ENCODE data around the gene STOM. TPM values are rescaled to one million over a fixed set of nuclear protein-coding genes. Genes with fewer than 3 reads are reported as not detected.
A peak's percentile ranks its signal among the peaks of the same experiment; 100 is the strongest.

STOM gene
- polyA plus RNA-seq, 3 donors: 23.8 to 66.9 (median 63.8) TPM

- peaks cover 11% of the 10 kb centered on the region for H4K20me1 ChIP-seq (ENCODE audit: insufficient read depth, low read length)
- H3K9me3 ChIP-seq (replicated peaks in 1 of 2; ENCODE audit: control insufficient read depth in 1 of 2, insufficient read depth in 1 of 2, low read length in 2 of 2): no peaks in the 10 kb centered on the region
- peaks cover 6 to 13% (median 9%) of the 10 kb centered on the region in 3 donors for H3K27me3 Mint-ChIP-seq (ENCODE audit: low read depth in 3 of 3)
These were observed 69.5 kb downstream of the STOM start for GRCh38 chr9:121300283-121301119.

More at GRCh38 chr9:121300283-121301119, 69.5 kb downstream of the STOM start:
- H3K4me1 Mint-ChIP-seq: peaks cover 43% of the 10 kb centered on the region
- Histone ChIP-seq H3K4me3 (replicated peaks in 1 of 3; ENCODE audit: low read depth in 2 of 3, low read length in 3 of 3) (peak overlapping the region; percentile 25 to 72 (median 37)), H3K27me3 (ENCODE audit: control insufficient read depth in 2 of 2, insufficient read depth in 2 of 2, low read length in 2 of 2) (peaks cover 0 to 8% of the 10 kb centered on the region in 2 donors), H3K36me3 (replicated peaks in 1 of 2; ENCODE audit: control insufficient read depth in 1 of 2, insufficient read depth in 2 of 2, low read length in 2 of 2) (peaks cover 36 to 44% of the 10 kb centered on the region in 2 donors), H3K27ac (ENCODE audit: low read depth in 1 of 2, low read length in 2 of 2) (no peak overlapping the region), H3K4me1 (ENCODE audit: control insufficient read depth in 1 of 2, insufficient read depth in 2 of 2, low read length in 2 of 2) (peaks cover 39 to 47% of the 10 kb centered on the region in 2 donors), H3K4me2 (replicated peaks; ENCODE audit: extremely low read depth, low read length, poor library complexity, severe bottlenecking) (peak overlapping the region; percentile 86), H2AFZ (ENCODE audit: insufficient read depth, low read depth, low read length, poor library complexity, severe bottlenecking) (peak overlapping the region; percentile 71), H3K9ac (ENCODE audit: insufficient read depth, low read length, poor library complexity, severe bottlenecking) (peak overlapping the region; percentile 44), H3K79me2 (ENCODE audit: insufficient read depth, low read length) (peaks cover 16% of the 10 kb centered on the region)
- WGBS (ENCODE audit: insufficient coverage): 72% methylated on average over 9 of the region's 13 CpGs
- TF ChIP-seq, protein P1, sequence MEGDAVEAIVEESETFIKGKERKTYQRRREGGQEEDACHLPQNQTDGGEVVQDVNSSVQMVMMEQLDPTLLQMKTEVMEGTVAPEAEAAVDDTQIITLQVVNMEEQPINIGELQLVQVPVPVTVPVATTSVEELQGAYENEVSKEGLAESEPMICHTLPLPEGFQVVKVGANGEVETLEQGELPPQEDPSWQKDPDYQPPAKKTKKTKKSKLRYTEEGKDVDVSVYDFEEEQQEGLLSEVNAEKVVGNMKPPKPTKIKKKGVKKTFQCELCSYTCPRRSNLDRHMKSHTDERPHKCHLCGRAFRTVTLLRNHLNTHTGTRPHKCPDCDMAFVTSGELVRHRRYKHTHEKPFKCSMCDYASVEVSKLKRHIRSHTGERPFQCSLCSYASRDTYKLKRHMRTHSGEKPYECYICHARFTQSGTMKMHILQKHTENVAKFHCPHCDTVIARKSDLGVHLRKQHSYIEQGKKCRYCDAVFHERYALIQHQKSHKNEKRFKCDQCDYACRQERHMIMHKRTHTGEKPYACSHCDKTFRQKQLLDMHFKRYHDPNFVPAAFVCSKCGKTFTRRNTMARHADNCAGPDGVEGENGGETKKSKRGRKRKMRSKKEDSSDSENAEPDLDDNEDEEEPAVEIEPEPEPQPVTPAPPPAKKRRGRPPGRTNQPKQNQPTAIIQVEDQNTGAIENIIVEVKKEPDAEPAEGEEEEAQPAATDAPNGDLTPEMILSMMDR (IDR thresholded peaks at IDR 0.05): no peak
- no peak for DNase-seq
- peak overlapping the region; percentile 83 to 91 for H3K4me3 Mint-ChIP-seq
- peak overlapping the region in 3 of 7 donors; percentile 0 to 55 (median 25) for H3K27ac Mint-ChIP-seq
- intact Hi-C loops (cut with micrococcal nuclease): no loop called here
- H3K9me3 Mint-ChIP-seq: no peaks in the 10 kb centered on the region
- peaks cover 34% of the 10 kb centered on the region in 2 donors for H3K36me3 Mint-ChIP-seq
